Activated CD4-positive, alpha-beta T cell treated with anti-CD3 and anti-CD28 coated beads, Interleukin-2, amount 50 U/mL, for 24 hours (primary cell): ENCODE measurements around the gene EPHA6.
"Not testable (repeated sequence)": the region's sequence is repeated elsewhere in the genome, so short reads cannot be mapped to it uniquely, and the experiment has no call there.

ENCODE experiments used
- DNase-seq, 2 donors: peaks; one replicate each; pipeline ENCODE4 v3.0.0-alpha.2; 2020; ENCODE audit warnings: low read depth in 1 of 2, low spot score in 1 of 2

Gene EPHA6

GRCh38 chr3:97421565-97421964 is 607.2 kb downstream of the EPHA6 start:
- DNase-seq, result no peak

GRCh38 chr3:97425002-97425401 is 610.6 kb downstream of the EPHA6 start:
- no peak for DNase-seq

DNA sequence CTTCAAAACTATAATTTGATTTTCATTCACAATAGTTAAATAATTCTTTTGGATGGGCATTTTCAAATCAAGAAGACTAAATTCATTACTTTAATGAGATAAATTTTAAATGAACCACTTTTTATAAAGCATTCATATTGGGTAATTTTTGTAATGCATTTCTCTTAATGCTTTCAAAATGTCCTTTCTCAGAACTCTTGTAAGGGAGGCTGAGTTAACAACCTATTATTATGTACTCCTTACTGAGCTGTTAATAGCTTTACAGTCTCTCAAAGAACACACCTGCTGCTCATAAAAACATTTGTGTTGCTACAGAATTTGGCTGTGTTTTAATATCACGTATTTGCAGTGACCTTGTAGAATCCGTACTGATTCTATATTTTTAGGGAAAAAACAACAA is 616.2 kb downstream of the EPHA6 start:
- no peak for DNase-seq

DNA sequence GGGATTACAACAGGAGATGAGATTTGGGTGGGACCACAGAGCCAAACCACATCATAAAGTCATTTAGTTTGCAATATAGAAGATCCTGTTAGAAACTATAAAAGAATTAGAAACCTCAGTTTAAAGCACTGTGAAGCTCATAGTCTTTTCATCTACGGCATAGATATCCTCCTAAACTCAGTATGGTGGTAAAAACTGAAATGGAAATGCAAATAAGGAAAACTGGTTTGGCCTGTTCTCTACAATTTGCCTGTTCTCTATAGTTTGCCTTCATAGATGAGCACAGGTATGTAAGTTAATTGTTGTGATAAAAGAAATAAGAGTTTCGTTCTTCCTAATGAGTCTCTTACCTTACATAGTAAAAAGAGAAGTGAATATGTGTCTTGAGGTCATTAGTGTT is 618.5 kb downstream of the EPHA6 start:
- DNase-seq, result no peak

- no peak for DNase-seq
Measured at GRCh38 chr3:97438131-97438530, 623.7 kb downstream of the EPHA6 start.

DNA sequence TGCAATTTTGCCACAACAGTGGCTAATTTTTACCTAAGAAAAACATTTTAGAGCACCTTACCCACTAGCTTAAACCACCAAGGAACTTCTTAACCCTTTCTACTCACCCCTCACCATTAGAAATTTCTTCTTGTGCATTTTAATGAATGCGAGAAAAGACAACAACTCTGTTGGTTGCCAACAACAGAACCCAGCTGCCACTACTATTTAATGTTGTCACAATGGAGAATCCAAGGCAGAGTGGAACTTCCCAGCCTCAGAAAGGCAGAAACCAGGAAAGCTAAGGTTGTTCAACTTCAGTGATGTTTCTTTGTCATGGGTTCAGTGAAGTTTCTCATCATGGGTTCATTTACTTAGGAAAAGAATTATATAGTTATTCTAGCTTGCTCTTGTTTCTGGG is 625.0 kb downstream of the EPHA6 start:
- DNase-seq, result no peak

DNA sequence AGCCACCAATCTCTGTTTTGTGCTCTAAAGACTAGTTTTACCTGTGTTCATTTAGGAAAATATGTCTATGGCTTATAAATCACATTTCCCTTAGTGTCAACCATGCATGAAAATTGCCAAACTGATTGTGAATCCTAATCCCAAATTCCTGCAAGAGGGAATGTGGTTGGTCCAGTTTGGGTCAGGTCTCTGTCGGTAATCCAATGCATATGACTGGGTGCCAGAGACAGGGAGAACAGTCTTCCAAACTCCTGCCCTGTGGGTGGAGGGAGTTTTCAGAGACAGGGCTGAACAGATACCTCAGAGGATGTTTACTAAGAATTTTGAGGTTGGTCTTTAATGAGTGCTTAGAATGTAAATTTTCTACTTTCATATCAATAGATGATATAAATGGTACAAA is 649.6 kb downstream of the EPHA6 start:
- DNase-seq, result no peak

GRCh38 chr3:97470481-97470880 is 656.1 kb downstream of the EPHA6 start:
- no peak for DNase-seq

- no peak for DNase-seq
Measured at GRCh38 chr3:97479740-97480139, 665.3 kb downstream of the EPHA6 start.

DNA sequence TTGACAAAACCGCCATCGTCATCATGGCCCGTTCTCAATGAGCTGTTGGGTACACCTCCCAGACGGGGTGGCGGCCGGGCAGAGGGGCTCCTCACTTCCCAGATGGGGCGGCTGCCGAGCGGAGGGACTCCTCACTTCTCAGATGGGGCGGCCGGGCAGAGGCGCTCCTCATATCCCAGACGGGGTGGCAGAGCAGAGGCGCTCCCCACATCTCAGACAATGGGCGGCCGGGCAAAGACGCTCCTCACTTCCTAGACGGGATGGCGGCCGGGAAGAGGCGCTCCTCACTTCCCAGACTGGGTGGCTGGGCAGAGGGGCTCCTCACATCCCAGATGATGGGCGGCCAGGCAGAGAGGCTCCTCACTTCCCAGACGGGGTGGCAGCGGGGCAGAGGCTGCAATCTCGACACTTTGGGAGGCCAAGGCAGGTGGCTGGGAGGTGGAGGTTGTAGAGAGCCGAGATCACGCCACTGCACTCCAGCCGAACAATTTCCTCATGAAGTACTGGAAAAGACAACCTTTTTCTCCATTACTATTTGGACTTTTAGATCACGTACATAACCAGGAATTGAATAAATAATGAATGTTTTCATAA is 666.4 kb downstream of the EPHA6 start:
- DNase-seq, result not testable (repeated sequence)

DNA sequence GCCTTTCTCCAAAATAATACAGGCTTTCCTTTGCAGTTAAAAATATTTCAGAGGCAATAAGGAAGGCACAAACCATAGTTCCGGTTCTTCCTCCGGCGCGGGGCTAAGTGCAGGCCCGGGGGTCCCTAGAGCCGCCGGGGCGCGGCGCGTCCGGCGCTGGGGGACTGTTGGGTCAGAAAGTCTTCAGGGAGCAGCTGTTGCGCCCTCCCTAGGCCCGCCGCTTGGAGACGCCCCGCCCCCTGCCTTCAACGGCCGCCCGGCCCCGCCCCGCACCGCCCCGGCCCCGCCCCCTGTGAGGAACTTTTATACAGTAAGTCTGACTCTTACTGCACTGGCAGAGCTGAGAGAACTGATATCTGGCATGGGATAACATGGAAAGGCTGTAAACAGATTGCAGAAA is 667.0 kb downstream of the EPHA6 start:
- DNase-seq, result no peak

GRCh38 chr3:97485206-97485605 is 670.8 kb downstream of the EPHA6 start:
- DNase-seq, result no peak

DNA sequence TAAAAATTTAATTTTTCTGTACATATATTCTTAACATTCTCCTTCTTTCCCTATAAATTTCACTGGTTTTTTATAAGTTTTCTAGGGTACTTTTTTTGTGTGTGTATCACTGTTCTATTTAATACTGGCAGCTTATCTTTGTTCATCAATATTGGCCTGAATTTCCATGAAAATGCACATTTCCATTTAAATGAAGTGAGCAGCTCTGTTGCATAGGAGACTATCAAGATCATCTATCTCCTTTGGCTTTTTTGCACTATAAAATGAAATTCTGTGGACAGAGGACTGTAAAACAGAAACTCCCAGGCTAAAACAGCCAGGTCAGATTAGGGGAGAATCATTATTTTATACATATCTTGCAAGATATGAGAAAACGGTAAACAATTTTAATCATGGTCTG is 673.2 kb downstream of the EPHA6 start:
- no peak for DNase-seq

- DNase-seq, result no peak
Measured at GRCh38 chr3:97488741-97489140, 674.3 kb downstream of the EPHA6 start.

GRCh38 chr3:97495896-97496295 is 681.5 kb downstream of the EPHA6 start:
- DNase-seq, result no peak

- no peak for DNase-seq
Measured at GRCh38 chr3:97497138-97497537, 682.7 kb downstream of the EPHA6 start.

GRCh38 chr3:97504463-97504862 is 690.1 kb downstream of the EPHA6 start:
- DNase-seq, result no peak

DNA sequence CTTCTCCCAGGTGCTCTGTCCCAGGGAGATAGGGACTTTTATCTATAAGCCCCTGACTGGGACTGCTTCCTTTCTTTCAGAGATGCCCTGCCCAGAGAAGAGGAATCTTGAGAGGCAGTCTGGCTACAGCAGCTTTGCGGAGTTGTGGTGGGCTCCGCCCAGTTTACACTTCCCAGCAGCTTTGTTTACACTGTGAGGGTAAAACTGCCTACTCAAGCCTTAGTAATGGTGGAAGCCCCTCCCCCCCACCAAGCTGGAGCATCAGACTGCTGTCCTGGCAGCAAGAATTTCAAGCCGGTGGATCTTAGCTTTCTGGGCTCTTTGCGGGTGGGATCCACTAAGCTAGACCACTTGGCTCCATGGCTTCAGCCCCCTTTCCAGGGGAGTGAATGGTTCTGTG is 696.4 kb downstream of the EPHA6 start:
- DNase-seq, result no peak

- DNase-seq, result no peak
Measured at GRCh38 chr3:97515076-97515475, 700.7 kb downstream of the EPHA6 start.

DNA sequence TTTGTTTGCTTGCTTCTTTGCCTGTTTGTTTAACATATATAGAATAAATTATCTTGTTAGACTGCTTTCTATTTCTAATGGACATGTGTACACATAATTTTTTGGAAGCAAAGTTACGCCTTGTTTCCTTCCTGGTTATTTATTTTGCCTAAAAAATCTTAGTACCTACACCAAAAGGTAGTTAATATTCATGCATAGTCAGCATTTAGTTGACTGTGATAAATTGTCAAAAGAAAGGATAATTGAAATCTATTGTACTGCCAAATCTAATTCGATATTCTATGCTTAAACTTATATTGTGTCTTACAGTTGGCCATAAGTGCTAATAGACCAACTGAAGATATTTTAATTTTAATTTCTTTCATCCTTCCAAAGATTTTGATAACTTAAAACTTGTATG is 716.3 kb downstream of the EPHA6 start:
- DNase-seq, result no peak

DNA sequence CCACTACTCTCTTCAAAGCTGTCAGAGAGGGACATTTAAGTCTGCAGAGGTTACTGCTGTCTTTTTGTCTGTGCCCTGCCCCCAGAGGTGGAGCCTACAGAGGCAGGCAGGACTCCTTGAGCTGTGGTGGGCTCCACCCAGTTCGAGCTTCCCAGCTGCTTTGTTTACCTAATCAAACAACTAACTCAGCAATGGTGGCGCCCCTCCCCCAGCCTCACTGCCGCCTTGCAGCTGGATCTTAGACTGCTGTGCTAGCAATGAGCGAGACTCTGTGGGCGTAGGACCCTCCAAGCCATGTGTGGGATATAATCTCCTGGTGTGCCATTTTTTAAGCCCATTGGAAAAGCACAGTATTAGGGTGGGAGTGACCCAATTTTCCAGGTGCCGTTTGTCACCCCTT is 733.2 kb downstream of the EPHA6 start:
- not testable (repeated sequence) for DNase-seq

GRCh38 chr3:97550408-97550807 is 736.0 kb downstream of the EPHA6 start:
- no peak for DNase-seq

DNA sequence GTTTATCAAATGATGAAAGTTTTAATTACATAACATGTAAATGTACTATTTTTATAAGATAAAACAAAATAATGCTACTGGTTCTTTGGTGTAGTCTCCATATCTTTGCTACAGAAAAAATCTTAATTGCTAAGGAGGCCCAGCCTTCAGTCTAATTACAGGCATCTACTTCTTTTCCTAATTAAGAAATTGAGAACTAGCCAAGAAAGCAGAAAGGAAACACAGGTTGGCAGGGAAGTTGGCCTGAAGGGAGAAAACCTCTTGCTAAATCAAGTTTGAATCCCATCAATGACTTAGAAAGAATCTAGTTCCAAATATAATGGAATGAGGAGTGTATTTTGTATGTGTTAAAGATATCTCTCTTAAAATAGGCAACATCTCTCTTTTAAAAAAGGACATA is 737.8 kb downstream of the EPHA6 start:
- no peak for DNase-seq

DNA sequence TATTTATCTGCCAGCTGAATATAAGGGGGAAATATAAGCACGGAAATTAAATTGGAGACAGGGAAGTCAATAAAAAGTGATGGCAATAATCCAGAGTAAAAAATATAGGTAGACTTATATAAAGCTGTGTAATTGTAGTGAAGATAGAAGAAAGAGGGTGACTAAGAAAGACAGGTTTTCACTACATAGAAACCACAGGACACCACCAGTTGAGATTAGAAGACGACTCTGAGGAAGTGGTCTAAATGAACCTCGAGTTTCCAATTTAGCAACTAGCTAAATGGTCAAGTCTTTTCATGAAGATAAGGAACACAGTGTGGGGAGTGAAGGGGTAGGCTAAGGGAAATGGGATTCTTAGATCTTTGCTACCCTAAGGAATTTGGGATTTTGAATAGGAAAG is 761.3 kb downstream of the EPHA6 start:
- no peak for DNase-seq
